Caco-2 (cell line): ENCODE results near the gene LDB3. TPM values are rescaled to one million over a fixed set of nuclear protein-coding genes. Genes with fewer than 3 reads are reported as not detected.

Experiments
- BruUV-seq: library from RNA; stranded (reverse); fragments of 400-500 nt; replicated peaks from 2 replicates; lab custom pipeline; 2021; lab: Mats Ljungman, UMichigan
- CTCF ChIA-PET: fragments of 300-600 bp; sonication (Branson Sonifier 250); formaldehyde crosslinking; loops from one replicate; lab custom pipeline; 2022; ENCODE audit warnings: antibody characterized with exemption; lab: Charles Lee
- POLR2A ChIA-PET: fragments of 300-600 bp; sonication (Branson Sonifier 250); formaldehyde crosslinking; loops from one replicate; lab custom pipeline; 2022; ENCODE audit warnings: antibody characterized with exemption; lab: Charles Lee
- DNase-seq, 2 experiments: peaks; one replicate each; pipeline versions ENCODE4 v3.0.0 to v3.0.0-alpha.2; 2020 to 2022
- H3K27me3 ChIP-seq: replicated peaks from 2 replicates; pipeline ENCODE4 v1.6.0; 2011; ENCODE audit warnings: low read length; ENCODE audit not compliant: control insufficient read depth, insufficient read depth
- H3K36me3 ChIP-seq: 2 replicates; pipeline ENCODE4 v1.5.1; 2011; ENCODE audit warnings: low read length; ENCODE audit not compliant: control insufficient read depth, insufficient read depth
- H3K4me1 ChIP-seq: fragments of 250-450 bp; sonication (Bioruptor Pico); 2 replicates; pipeline ENCODE4 v1.5.1; 2020; ENCODE audit warnings: mild to moderate bottlenecking
- H3K4me3 ChIP-seq: 2 replicates; pipeline ENCODE4 v1.5.1; 2011; ENCODE audit warnings: low read depth, mild to moderate bottlenecking, control low read depth, low read length
- H3K9me3 ChIP-seq: fragments of 250-450 bp; sonication (Bioruptor Pico); 2 replicates; pipeline ENCODE4 v1.5.1; 2020; ENCODE audit warnings: mild to moderate bottlenecking, moderate library complexity
- H3K27ac Mint-ChIP-seq: one replicate; pipeline ENCODE4 v1.8.0; 2022; ENCODE audit warnings: mixed read lengths; ENCODE audit not compliant: unreplicated experiment
- H3K27me3 Mint-ChIP-seq: one replicate; pipeline ENCODE4 v1.8.0; 2022; ENCODE audit warnings: mixed read lengths; ENCODE audit not compliant: insufficient read depth, unreplicated experiment
- H3K36me3 Mint-ChIP-seq: one replicate; pipeline ENCODE4 v1.8.0; 2022; ENCODE audit warnings: mild to moderate bottlenecking, mixed read lengths; ENCODE audit not compliant: insufficient read depth, unreplicated experiment
- H3K4me1 Mint-ChIP-seq: one replicate; pipeline ENCODE4 v1.8.0; 2022; ENCODE audit warnings: low read depth, mixed read lengths; ENCODE audit not compliant: unreplicated experiment
- H3K4me3 Mint-ChIP-seq: one replicate; pipeline ENCODE4 v1.8.0; 2022; ENCODE audit warnings: mild to moderate bottlenecking, moderate library complexity, mixed read lengths; ENCODE audit not compliant: unreplicated experiment
- H3K9me3 Mint-ChIP-seq: one replicate; pipeline ENCODE4 v1.8.0; 2022; ENCODE audit warnings: mixed read lengths; ENCODE audit not compliant: unreplicated experiment
- CTCF ChIP-seq, 2 experiments: fragments of 200-600 bp in 1 of 2; IDR thresholded peaks; 1 replicate in 1 of 2; 2 replicates in 1 of 2; pipeline versions ENCODE4 v1.5.1 to v1.8.0; 2011 to 2022; ENCODE audit warnings: antibody characterized with exemption in 1 of 2, control low read depth in 1 of 2, inconsistent platforms in 1 of 2, low read depth in 1 of 2, low read length in 1 of 2, mild to moderate bottlenecking in 1 of 2, moderate library complexity in 1 of 2; ENCODE audit not compliant: insufficient read depth in 1 of 2, severe bottlenecking in 1 of 2, unreplicated experiment in 1 of 2
- intact Hi-C: fragments of 100-400 bp; cut with micrococcal nuclease; formaldehyde crosslinking; loops from one replicate; pipeline ENCODE4 v1.10.0; 2022; ENCODE audit not compliant: unreplicated experiment
- total RNA-seq: library from RNA; stranded (reverse); gene quantifications from 2 replicates; pipeline ENCODE4 v1.2.3, GENCODE V29; 2022

Gene LDB3
- total RNA-seq, 1 experiment from 2014 or later: 0.09 TPM

DNA sequence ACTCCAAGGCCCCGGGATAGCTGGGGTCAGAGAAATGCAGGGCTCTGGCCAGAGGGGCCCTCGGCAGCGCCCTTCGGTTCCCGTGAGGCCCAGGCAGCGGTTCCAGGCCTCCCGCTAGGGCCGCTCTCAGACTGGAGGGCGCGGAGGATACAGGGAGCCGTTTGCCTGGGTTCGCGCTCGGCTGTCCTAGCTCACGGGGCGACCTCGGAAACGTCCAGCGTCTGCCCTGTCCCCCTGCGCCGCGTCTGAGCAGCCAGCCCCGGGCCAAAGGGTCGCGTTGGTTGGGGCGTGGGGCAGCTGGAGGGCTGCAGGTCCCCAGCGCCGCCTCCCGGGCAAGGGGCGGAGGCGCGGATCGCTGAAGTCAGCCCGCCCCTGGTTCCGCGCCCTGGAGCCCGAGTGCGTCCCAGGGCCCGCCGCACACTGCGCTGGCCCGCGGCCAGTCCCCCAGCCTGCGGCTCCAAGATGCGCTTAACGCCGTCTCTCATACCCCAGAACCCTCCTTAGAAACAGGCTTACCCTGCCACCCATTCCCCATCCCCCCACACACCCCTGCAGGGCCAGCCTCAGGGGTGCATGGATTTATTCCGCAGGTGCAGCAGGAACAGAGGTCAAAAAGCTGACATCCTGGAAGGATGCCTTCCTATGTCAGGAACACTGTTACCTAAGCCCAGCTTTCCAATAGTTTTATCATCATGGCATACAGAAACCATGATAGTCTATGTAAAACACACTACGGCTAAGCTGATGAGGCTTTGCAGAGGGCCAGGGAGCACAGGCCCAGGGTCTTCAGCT is 36.1 kb upstream of the LDB3 start:
- Mint-ChIP-seq H3K4me3 (no peak overlapping the region), H3K4me1 (no peaks in the 10 kb centered on the region), H3K9me3 (no peaks in the 10 kb centered on the region), H3K36me3 (no peaks in the 10 kb centered on the region), H3K27ac (no peak overlapping the region), H3K27me3 (no peaks in the 10 kb centered on the region)
- Histone ChIP-seq H3K4me3 (no peak overlapping the region), H3K27me3 (no peaks in the 10 kb centered on the region), H3K4me1 (0 out of 2 replicates have a peak, but pooled peaks cover under 1% of the 10 kb centered on the region), H3K36me3 (no peaks in the 10 kb centered on the region), H3K9me3 (no peaks in the 10 kb centered on the region; the same call in 1 of the 2 replicates)
- DNase-seq: no peak
- CTCF ChIA-PET: no interaction called here
- TF ChIP-seq CTCF (IDR thresholded peaks at IDR 0.05; ENCODE audit: insufficient read depth in 1 of 2, low read depth in 1 of 2, low read length in 1 of 2, severe bottlenecking in 1 of 2, unreplicated experiment in 1 of 2): no peak
- intact Hi-C loops: no loop called here
- BruUV-seq: no TSS peak
- POLR2A ChIA-PET: no interaction called here

- H3K27me3 Mint-ChIP-seq: no peaks in the 10 kb centered on the region
- ChIA-PET CTCF (no interaction called here), POLR2A (no interaction called here)
- no peak for TF ChIP-seq CTCF (IDR thresholded peaks at IDR 0.05; ENCODE audit: insufficient read depth in 1 of 2, low read depth in 1 of 2, low read length in 1 of 2, severe bottlenecking in 1 of 2, unreplicated experiment in 1 of 2)
- no peak overlapping the region for H3K27ac Mint-ChIP-seq
- H3K4me3 Mint-ChIP-seq: no peak overlapping the region
- H3K4me1 Mint-ChIP-seq: no peaks in the 10 kb centered on the region
- Histone ChIP-seq H3K9me3 (no peaks in the 10 kb centered on the region; the same call in 1 of the 2 replicates), H3K4me3 (no peak overlapping the region), H3K36me3 (no peaks in the 10 kb centered on the region), H3K4me1 (0 out of 2 replicates have a peak, but pooled peaks cover 4% of the 10 kb centered on the region), H3K27me3 (no peaks in the 10 kb centered on the region)
- intact Hi-C loops: no loop called here
- no peak for DNase-seq
- no peaks in the 10 kb centered on the region for H3K9me3 Mint-ChIP-seq
- no peaks in the 10 kb centered on the region for H3K36me3 Mint-ChIP-seq
- BruUV-seq: no TSS peak
Observed at GRCh38 chr10:86632951-86633350, 35.4 kb upstream of the LDB3 start.

GRCh38 chr10:86635402-86635801 is 32.9 kb upstream of the LDB3 start:
- Mint-ChIP-seq H3K27ac (no peak overlapping the region), H3K36me3 (no peaks in the 10 kb centered on the region), H3K27me3 (no peaks in the 10 kb centered on the region), H3K4me1 (no peaks in the 10 kb centered on the region), H3K9me3 (no peaks in the 10 kb centered on the region), H3K4me3 (no peak overlapping the region)
- H3K4me1 ChIP-seq: 0 out of 2 replicates have a peak, but pooled peaks cover 4% of the 10 kb centered on the region
- DNase-seq: no peak
- no peaks in the 10 kb centered on the region for H3K27me3 ChIP-seq
- TF ChIP-seq CTCF (IDR thresholded peaks at IDR 0.05; ENCODE audit: insufficient read depth in 1 of 2, low read depth in 1 of 2, low read length in 1 of 2, severe bottlenecking in 1 of 2, unreplicated experiment in 1 of 2): no peak
- ChIA-PET POLR2A (no interaction called here), CTCF (no interaction called here)
- no peaks in the 10 kb centered on the region for H3K9me3 ChIP-seq
- H3K4me3 ChIP-seq: no peak overlapping the region
- H3K36me3 ChIP-seq: no peaks in the 10 kb centered on the region
- intact Hi-C loops: no loop called here
- BruUV-seq: no TSS peak
